ENCODE measurements around the gene CPZ.
"Not testable (repeated sequence)": the region's sequence is repeated elsewhere in the genome, so short reads cannot be mapped to it uniquely, and the experiment has no call there.

Gene CPZ

DNA sequence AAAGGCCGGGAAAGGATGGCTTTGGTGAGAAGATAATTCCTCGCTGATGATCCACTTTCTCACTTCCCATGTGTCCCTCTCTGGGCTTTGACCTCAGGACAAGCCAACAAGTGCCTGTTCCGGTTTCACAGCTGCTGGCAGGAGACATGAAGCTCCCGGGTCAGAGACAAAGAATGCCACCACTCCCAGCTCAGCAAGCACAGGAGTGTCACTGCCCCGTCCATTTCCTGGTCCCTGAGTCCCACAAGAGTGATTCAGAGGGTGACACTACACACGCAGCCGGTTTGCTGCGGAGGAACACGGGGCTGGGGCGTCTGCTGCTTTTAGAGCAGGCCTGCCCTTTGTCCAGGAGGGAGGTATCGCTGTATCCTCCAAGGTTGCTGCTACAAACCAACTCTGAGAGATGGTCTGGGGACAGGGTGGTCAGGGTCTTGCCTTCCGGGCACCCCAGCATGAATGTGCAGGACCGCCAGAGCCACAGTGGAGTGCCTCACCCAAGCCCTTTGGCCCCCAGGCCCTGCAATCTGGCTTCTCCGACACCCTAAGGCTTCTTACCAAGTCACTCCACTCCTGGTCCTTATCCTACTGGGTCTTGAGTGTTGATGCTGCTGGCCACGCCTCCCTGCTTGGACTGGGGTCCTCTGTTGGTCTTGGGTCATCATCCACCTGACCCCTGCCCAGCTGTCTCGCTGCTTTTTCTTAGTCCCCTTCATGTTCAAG lies 49.5 kb downstream of the CPZ start:
- no peak for DNase-seq

DNA sequence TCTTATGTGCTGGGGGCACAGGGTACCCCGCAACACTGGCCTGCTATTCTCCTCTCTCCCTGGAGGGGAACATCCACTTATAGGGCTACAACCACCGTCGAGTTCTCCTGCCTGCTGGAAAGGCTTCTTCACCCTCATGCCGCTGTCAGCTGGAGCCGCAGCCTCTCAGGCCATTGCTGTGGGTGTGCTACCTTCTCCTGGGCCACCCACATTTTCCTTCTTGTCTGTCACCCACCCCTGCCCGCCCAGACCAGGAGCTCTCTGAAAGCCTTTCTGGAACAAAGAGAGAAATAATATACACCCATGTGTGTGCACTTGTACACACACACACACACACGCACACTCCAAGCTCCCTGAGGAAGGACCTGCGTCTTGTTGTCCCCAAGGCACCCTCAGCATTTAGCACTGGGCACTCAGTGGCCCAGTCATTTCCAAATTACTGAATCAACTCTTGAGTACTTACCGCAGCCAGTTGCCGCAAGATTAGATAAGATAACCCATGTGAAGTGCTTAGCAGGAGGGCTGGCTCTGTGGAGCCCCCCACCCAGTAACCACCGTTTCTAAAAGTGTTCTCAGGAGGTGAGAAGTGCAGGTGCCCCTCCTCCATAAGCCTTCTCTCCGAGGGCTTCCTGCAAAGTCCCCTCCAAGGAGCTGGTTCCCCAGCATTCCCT lies 50.2 kb downstream of the CPZ start:
- DNase-seq, result no peak

DNA sequence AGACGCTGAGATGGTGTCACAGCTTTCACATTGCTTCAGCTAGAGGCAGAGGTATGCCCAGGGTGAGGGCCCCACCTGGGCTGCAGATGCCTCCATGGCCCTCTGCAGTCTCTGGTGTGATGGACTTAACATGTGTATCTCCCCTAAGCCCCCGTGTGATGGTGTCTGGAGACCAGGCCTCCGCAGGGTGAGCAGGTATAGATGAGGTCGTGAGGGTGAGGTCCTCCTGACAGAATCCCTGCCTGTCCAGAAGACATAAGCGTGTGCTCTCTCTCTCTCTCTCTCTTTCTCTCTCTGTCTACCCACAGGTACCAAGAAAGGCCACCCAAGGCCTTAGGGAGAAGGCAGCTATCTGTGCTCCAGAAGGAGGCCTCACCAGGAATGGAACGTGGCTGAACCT lies 50.9 kb downstream of the CPZ start:
- DNase-seq, result no peak

DNA sequence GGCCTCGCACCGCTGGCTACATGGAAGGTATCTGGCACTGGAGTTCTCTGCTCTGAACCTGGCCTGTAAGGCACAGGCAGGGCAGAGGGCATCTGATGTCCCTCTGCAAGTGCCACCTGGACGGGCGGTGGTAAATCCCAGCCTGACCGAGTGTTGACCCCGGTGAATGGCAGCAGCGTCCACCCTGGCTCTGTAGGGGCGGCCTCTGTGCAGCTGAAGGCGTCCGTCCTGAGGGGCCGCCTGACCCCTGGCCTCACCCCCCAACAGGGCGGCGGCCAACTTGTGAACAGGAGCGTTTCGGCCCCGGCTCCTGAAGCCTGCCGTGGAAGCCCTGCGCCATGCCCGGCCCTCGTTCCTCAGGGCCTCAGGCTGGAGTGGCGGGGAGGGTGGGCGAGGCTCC lies 51.4 kb downstream of the CPZ start:
- no peak for DNase-seq

DNA sequence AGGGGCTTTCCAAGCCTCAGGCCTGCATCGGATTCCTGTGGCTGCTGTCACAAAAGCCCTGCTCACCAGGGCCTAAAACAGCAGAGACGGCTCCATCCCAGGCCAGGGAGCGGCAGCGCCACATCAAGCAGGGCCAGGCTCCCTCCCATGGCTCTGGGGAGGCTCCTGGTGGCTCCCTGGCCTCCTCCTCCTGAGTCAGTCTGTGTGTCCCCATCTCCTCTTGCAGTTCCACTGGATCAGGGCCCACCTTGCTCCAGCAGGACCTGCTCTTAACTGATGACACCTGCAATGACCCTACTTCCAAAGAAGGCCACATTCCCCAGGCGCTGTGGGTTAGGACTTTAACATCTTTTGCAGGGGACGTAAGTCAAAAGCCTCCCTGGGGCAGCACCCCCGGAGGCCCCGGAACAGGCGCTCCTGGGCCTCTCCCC lies 51.9 kb downstream of the CPZ start:
- DNase-seq, result no peak

DNA sequence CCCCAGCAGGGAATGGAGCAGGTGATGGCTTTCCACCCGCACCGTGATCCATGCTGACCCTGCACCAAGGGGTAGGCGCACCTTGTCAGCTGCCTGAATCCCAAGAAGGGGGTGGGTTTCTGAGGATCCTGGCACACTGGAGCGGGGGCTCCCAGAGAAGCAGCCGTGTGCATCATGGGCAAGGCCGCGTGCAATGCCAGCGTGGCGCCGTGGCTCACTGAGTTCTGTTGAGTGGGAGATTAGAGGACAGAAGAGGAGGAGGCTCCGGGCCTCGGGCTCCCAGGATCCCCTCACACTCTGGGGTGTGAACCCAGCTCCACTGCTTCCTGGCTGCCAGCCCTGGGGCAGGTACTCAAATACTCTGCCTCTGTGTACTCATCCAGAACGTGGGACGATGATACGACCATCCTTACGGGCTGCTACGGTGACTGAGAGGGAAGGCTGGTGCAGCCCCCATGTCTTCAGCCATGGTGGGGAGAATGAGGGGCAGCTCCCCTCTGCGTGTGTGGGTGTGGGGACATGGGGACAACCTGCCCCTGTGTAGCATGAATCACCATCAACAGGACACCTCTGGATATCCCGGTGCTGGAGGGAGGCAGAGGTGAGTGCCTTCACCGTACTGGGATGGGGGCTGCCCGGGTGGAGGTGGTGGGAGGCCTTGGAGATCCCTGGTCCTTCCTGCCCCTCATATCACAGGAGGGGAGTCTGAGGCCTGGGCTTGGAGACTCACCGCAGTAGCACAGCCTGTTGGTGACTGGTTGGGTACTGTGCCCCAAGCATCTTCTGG lies 52.6 kb downstream of the CPZ start:
- DNase-seq, result no peak

DNA sequence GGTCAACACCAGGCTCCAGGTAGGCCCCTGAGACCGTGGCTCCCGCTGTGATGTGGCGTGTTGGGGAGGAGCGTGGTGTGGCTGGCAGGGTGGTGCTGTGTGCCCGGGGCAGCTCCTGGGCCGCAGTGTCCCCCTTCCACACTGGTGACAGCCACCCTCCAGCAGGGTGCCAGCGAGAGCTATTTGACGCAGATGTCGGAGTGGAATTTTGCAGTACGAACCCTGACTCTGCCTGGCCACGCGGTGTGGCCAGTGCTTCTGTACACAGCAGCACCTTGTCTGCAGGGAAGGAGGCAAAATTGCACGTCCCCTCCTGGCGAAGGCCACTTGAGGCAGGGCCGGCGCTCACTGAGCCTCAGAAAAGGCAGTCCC lies 53.2 kb downstream of the CPZ start:
- no peak for DNase-seq

DNA sequence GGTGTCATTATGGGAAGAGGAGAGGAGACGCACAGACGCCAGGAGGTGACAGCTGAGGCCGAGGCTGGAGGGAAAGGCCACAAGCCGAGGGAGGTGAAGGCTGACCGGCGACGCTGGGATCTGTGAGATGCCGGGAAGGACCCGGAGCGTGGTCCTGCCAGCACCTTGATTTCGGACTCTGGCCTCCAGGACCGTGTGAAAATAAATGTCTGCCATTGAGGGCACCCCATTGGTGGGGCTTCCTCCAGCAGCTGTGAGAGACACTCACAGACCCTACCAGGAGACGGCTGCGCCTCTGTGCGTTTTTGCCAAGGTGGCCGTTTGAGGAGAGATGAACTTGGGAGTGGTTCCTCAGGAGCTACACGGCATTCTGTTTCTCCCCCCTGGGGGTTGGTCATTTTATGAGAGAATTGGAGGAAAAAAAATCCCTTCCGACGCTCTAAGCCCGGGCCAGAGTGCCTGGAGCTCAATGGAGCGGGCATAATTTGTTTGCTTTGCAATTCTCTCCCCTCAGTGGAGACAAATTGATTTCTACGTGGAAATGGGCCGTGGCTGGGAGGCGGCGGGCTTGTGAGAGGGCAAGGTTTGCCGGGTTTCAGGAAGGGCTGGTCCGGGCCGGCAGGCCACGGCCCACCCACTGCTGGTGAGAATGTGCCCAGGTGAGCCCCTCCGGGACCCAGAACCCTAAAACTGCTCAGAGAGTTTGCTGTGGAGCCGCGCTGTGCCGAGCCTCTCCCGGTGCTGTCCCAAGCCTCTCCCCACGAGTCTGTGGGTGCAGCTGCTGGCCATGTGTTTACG lies 53.9 kb downstream of the CPZ start:
- DNase-seq, result no peak

DNA sequence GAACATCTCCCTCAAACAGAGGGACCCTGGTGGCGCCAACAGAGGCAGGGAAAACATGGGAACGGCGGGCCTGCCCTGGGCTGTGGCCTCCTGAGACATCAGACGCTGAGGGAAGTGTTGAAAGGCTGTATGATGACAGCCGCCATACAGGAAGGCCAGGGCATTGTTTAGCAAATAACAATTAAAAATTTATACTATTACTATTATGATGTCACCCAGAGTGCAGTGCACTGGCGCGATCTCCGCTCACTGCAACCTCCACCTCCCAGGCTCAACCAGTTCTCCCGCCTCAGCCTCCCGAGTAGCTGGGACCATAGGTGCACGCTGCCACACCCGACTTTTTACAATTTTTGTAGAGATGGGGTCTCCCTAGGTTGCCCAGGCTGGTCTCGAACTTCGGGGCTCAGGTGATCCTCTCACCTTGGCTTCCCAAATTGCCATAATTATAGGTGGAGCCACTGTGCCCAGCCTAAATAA lies 54.6 kb downstream of the CPZ start:
- DNase-seq, result no peak

DNA sequence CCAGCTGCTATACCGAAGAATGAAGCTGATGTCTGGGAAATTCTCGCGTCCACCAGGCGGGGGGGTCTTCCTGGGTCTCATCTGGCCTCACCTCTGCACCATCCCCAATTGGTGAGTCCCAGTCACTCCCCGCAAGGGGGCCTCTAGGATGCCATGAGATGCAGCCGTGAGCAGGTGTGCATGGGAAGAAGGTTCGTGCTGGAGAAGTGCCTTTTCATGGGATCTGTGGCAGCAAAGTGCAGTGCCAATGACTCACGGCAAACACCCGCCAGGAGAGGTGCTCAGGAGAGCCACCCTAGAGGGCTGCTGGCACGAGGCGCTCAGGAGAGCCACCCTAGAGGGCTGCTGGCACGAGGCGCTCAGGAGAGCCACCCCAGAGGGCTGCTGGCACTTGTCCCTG lies 55.1 kb downstream of the CPZ start:
- DNase-seq, result no peak

DNA sequence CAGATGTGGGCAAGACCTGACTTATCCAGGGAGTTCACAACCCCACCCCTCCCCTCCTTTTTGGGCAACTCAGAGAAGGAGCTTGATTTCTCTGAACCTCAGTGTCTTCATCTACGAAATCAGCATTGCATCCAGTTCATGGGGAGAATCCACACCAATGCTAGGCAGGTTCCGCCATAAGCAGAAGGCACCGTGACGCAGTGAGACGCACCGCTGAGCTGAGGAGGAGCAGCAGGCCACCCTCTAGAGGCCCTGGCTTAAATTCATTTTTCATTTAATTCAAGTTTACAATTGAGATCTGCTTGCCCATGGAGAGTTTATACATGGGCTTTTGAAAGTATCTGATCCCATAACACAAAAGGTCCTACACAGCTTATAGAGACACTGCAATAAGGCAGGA lies 55.7 kb downstream of the CPZ start:
- DNase-seq, result no peak

DNA sequence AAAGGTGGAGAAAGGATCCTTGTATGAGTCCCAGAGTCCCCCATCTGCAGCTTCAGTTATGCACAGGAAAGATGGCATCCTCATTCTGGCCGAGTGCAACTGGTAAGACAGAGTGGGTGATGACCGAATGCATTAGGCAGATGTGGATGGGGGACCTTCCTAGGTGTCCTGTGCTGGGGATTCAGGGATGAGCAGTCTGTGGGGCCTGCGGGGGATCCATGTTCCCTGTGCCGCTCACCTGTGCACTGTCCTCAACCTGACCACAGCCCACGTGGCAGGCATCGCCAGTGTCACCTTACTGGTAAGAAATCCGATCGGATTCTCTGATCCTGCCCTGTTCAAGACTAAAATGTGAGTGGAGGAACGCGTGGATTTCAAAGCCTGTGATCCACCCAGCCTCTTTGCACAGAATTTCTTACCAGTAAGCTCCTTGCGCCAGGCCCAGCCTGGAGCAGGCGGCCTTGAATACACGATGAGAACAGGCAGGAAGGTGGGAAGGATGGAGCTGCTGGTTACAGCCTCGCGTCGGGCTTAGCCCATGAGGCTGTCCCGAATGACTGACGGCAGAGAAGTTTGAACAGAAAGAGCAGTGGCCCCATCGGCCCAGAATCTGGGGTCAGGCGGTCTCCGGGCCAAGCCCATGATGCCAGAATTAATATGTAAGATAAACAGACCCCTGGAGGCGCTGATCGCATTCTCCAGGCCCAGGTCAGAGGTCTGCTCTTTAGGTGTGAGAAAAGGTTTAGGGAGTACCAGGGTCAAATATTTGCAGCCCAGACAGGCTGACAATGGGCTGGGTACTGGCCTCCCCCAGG lies 56.5 kb downstream of the CPZ start:
- DNase-seq, result no peak

DNA sequence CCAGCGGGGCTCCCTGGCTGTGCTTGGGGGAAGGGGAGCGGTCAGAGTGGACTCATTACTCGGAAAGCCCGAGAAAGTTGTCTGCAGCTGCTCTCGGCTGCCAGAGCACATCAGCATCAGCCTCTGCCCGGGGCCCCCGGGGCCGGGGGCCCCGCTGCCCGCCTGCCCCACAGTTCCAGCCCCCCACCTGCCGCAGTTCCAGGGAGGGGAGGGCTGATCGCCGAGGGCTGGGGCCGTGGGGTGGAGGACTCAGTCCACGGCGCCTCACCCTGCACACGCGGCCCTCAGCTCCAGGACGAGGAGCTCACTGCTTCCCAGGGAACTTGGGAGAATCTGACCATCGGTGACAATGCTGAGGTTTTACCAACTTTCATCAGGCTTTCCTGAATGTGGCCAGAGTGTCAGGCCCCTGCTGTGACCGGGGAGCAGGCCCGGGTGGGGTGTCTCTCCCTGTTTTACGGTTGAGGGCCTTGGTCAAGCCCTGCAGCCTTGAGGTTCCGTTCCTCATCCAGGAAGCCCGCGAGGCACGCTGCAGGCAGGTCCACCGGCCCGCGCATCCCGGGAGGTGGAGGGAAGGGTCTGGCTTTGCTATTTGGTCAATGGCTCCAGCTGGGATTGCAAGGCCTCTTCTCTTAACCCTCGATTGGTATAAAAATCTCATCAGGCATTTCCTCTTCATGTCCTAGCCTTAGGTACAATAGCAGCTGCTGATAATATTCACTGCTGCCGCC lies 57.2 kb downstream of the CPZ start:
- DNase-seq, result no peak

DNA sequence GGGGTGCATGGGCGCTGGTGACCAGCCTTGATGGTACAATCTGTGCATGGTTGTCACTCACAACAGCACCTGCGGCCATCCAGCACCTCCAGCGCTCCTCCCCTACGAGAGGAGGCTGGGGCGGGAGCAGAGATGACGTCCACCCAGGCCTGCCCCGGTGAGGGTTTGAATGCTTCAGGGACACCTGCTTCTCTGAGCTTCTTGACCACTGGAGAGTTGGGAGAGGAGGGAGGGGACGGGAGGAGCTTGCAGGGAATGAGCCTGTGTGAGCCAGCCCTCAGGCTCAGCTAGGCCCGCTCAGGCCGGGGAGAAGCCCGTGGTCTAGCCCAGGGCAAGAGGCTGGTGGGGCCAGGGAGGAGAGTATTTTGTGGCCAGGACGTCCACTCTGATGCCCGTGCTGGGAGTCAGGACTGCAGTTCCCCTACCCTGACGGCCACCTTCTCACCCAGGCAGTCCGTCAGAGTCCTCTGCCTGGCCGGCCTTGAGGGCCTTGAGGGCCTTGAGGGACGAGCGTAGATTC lies 59.2 kb downstream of the CPZ start:
- no peak for DNase-seq

DNA sequence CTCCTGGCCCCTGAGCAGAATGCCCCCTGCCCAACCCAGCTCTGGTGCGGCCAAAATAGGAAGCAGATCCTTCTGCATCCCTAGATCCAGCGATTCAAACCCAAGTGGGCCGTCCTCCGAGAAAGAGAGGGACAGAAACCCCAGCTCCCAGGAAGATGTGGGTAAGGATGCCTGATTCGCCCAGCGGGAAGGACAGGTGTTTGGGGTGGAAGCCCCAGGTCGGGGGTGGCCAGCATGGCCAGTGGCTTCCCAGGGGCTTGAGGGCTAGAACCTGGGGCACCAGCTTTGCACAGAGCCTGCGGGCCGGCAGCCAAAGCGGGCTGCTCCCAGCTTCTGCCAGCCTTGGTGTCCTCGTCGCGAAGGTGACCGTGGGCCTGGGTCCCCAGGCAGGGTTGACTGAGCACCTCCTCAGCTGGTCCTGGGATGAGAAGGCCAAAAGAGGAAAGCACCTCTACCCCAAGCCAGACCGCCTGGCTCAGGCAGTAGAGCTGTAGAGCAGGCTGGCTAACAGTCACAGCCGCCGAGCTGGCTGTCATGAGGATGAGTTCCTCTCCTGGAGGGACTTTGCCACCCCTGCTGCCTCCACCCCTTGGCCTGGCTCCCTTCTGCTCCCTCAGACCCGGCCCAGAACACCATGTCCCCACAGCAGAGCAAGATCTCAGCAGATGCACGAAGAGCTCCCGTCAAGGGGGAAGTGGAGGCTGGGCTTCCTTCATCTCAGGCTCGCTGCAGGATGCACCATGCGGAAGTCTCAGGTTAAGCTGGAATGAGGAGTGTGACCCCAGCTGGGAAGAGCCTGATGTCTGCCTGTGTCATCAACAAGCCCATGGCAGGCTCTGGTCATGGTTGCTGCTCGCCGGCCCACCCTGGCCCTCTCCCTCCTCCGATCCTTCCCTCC lies 59.9 kb downstream of the CPZ start:
- DNase-seq, result no peak

DNA sequence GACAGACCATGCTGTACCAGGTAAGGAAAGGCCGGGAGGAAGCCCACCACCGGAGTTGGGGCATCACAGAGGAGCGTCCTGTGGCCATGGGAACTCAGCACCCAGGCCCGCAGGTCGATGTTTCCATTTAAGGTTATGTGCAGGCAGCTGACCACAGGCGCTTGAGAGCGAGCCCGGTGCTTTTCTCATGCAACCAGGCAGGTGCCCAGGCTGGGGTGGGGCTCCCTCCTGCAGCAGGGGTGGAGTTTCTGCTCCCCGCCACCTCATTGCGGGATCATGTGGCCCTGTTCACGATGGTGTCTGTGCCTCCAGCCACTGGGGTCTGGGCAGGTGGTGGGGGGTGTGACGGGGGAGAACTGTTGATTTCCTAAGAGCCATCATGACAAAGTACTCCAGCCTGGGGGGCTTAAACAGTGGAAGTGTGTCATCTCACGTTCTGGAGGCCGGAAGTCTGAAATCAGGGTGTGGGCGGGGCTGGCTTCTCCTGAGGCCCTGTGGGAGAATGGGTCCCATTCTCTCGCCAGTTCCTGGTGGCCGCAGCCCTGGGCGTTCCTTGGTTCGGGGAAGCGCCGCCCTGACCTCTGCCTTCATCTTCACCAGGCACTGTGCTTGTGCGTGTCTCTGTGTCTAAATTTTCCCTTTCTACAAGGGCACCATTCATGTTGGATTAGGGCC lies 60.9 kb downstream of the CPZ start:
- no peak for DNase-seq

DNA sequence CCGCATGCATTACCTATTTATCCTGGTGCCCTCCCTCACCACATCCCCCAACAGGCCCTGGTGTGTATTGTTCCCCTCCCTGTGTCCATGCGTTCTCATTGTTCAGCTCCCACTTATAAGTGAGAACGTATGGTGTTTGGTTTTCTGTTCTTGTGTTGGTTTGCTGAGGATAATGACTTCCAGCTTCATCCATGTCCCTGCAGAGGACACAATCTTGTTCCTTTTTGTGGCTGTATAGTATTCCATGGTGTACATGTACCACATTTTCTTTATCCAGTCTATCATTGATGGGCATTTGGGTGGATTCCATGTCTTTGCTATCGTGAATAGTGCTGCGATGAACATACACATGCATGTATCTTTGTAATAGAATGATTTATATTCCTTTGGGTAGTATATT lies 61.6 kb downstream of the CPZ start:
- DNase-seq, result not testable (repeated sequence)

DNA sequence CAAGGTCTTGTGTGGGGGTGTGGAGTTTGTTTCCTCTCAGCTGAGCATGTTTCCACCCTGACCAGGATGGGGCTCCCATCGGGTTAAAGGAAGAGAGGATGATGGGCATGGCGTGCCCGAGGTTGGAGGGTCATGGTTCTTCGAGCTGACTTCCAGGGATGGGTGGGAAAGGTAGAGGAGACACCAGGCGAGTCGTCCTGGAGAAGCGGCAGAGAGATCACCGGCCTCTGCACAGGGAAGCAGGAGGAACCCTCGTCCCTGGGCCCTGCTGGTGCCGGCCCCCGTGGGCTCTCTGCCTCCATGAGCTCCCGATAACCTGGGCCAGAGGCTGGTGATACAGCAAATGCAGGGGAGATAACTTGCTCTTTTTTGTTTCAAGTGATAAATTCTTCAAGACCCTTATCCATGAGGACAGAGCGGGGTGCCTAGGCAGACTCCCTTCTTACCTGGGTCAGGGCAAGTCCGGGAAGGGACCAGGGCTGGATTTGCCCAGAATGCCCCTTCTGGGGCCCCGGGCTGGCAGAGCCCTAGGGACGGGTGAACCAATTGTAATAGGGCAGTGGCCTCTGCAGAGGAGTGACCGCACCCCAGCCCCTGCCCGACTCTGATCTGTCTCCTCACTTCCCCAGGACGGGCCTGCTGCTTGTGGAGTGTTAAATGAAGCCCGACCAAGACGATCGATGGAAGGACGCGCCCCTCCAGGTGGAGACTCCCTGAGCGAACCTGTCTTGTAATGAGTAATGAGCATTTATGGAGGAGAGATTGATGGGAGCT lies 63.0 kb downstream of the CPZ start:
- DNase-seq, result no peak

DNA sequence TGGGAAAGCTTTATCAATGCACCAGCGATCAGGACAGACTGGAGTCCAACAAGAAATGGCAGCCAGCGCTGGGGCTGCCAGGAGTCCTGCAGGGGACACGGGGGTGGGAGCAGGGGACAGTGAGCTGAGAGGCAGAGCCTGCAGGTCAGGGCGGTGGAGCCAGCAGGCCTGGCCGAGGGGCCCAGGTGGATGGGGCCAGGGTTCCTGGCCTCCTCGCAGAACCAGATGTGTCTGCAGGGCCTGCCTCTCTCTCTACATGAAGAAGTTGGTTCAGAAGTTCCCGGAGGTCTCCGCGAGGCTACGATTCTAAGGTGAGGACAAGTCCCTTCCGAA lies 63.6 kb downstream of the CPZ start:
- DNase-seq, result no peak
